NCI-H2196 (cell line): ENCODE results near the gene SLC16A5.
"Not testable (repeated sequence)": the region's sequence is repeated elsewhere in the genome, so short reads cannot be mapped to it uniquely, and the experiment has no call there.

ENCODE experiments used
- DNase-seq: peaks from one replicate; lab custom pipeline; 2025; ENCODE audit not compliant: unreplicated experiment; lab: John Stamatoyannopoulos, UW

Gene SLC16A5

GRCh38 chr17:75064040-75064439 is 23.7 kb upstream of the SLC16A5 start:
- no peak for DNase-seq

GRCh38 chr17:75064460-75064859 is 23.3 kb upstream of the SLC16A5 start:
- no peak for DNase-seq

GRCh38 chr17:75064867-75065561 is 22.7 kb upstream of the SLC16A5 start:
- DNase-seq: no peak

GRCh38 chr17:75065562-75066151 is 22.1 kb upstream of the SLC16A5 start:
- no peak for DNase-seq

- DNase-seq: no peak
Observed at GRCh38 chr17:75067856-75068255, 19.9 kb upstream of the SLC16A5 start.

- no peak for DNase-seq
Observed at GRCh38 chr17:75068750-75069149, 19.0 kb upstream of the SLC16A5 start.

GRCh38 chr17:75069783-75070182 is 18.0 kb upstream of the SLC16A5 start:
- peak; percentile 41 for DNase-seq

GRCh38 chr17:75071478-75072271 is 16.1 kb upstream of the SLC16A5 start:
- DNase-seq: not testable (repeated sequence)

- DNase-seq: not testable (repeated sequence)
Observed at GRCh38 chr17:75072909-75073308, 14.8 kb upstream of the SLC16A5 start.

- DNase-seq: no peak
Observed at GRCh38 chr17:75073618-75074047, 14.1 kb upstream of the SLC16A5 start.

- DNase-seq: no peak
Observed at GRCh38 chr17:75074532-75074931, 13.2 kb upstream of the SLC16A5 start.

- no peak for DNase-seq
Observed at GRCh38 chr17:75075597-75076336, 12.0 kb upstream of the SLC16A5 start.

- DNase-seq: no peak
Observed at GRCh38 chr17:75077072-75077495, 10.7 kb upstream of the SLC16A5 start.

- DNase-seq: no peak
Observed at GRCh38 chr17:75077496-75078283, 10.1 kb upstream of the SLC16A5 start.

- DNase-seq: no peak
Observed at GRCh38 chr17:75078284-75079022, 9.3 kb upstream of the SLC16A5 start.

- no peak for DNase-seq
Observed at GRCh38 chr17:75079023-75079373, 8.8 kb upstream of the SLC16A5 start.

- DNase-seq: no peak
Observed at GRCh38 chr17:75081611-75082540, 5.9 kb upstream of the SLC16A5 start.

GRCh38 chr17:75082683-75083082 is 5.1 kb upstream of the SLC16A5 start:
- DNase-seq: no peak
